DOHH2 (cell line): ENCODE measurements around the gene CD2AP.

ENCODE experiments used
- EZH2phosphoT487 ChIP-seq: fragments of 200-600 bp; sonication (generic); IDR thresholded peaks from 2 replicates; pipeline ENCODE4 v1.6.1; 2017; ENCODE audit warnings: borderline replicate concordance, mild to moderate bottlenecking, antibody characterized with exemption, low read length, moderate library complexity, mixed read lengths
- TF ChIP-seq, protein P1 (sequence below): fragments of 200-600 bp; sonication (generic); IDR thresholded peaks from one replicate; pipeline ENCODE4 v1.5.1; 2014; ENCODE audit warnings: antibody characterized with exemption, mild to moderate bottlenecking, low read depth, low read length; ENCODE audit not compliant: poor library complexity, severe bottlenecking

- TF ChIP-seq, protein P1, sequence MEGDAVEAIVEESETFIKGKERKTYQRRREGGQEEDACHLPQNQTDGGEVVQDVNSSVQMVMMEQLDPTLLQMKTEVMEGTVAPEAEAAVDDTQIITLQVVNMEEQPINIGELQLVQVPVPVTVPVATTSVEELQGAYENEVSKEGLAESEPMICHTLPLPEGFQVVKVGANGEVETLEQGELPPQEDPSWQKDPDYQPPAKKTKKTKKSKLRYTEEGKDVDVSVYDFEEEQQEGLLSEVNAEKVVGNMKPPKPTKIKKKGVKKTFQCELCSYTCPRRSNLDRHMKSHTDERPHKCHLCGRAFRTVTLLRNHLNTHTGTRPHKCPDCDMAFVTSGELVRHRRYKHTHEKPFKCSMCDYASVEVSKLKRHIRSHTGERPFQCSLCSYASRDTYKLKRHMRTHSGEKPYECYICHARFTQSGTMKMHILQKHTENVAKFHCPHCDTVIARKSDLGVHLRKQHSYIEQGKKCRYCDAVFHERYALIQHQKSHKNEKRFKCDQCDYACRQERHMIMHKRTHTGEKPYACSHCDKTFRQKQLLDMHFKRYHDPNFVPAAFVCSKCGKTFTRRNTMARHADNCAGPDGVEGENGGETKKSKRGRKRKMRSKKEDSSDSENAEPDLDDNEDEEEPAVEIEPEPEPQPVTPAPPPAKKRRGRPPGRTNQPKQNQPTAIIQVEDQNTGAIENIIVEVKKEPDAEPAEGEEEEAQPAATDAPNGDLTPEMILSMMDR = no peak
- TF ChIP-seq EZH2phosphoT487 = no peak
Measured at GRCh38 chr6:47435254-47435612, 42.4 kb upstream of the CD2AP start.
